GM19467 (cell line): ENCODE data around the gene COA1.
"Not testable (repeated sequence)": the region's sequence is repeated elsewhere in the genome, so short reads cannot be mapped to it uniquely, and the experiment has no call there.

Source experiments
- ATAC-seq: cut with Tn5 transposase; IDR thresholded peaks from one replicate; pipeline ENCODE4 v1.9.1; 2021; ENCODE audit warnings: mild to moderate bottlenecking, moderate library complexity; ENCODE audit not compliant: unreplicated experiment

COA1 gene

GRCh38 chr7:43634384-43634783 is 94.9 kb downstream of the COA1 start:
- ATAC-seq: no peak

GRCh38 chr7:43632746-43633145 is 96.6 kb downstream of the COA1 start:
- ATAC-seq: no peak

- ATAC-seq: no peak
These were observed 97.8 kb downstream of the COA1 start for GRCh38 chr7:43631559-43631958.

- ATAC-seq: no peak
These were observed 98.8 kb downstream of the COA1 start for GRCh38 chr7:43630482-43630881.

- no peak for ATAC-seq
These were observed 99.5 kb downstream of the COA1 start for GRCh38 chr7:43629857-43630256.

GRCh38 chr7:43628431-43628830 is 100.9 kb downstream of the COA1 start:
- ATAC-seq: no peak

GRCh38 chr7:43627798-43628197 is 101.5 kb downstream of the COA1 start:
- not testable (repeated sequence) for ATAC-seq

GRCh38 chr7:43626695-43627094 is 102.6 kb downstream of the COA1 start:
- no peak for ATAC-seq

- ATAC-seq: no peak
These were observed 103.3 kb downstream of the COA1 start for GRCh38 chr7:43625980-43626379.

GRCh38 chr7:43625453-43625852 is 103.9 kb downstream of the COA1 start:
- ATAC-seq: no peak

GRCh38 chr7:43624156-43624555 is 105.2 kb downstream of the COA1 start:
- no peak for ATAC-seq

- ATAC-seq: no peak
These were observed 107.4 kb downstream of the COA1 start for GRCh38 chr7:43621729-43622448.

- ATAC-seq: no peak
These were observed 109.9 kb downstream of the COA1 start for GRCh38 chr7:43619213-43620012.

GRCh38 chr7:43618073-43618472 is 111.2 kb downstream of the COA1 start:
- ATAC-seq: no peak

GRCh38 chr7:43616977-43617376 is 112.3 kb downstream of the COA1 start:
- ATAC-seq: no peak

GRCh38 chr7:43615558-43616145 is 113.7 kb downstream of the COA1 start:
- no peak for ATAC-seq

GRCh38 chr7:43612599-43613589 is 116.4 kb downstream of the COA1 start:
- ATAC-seq: no peak

GRCh38 chr7:43612128-43612527 is 117.2 kb downstream of the COA1 start:
- no peak for ATAC-seq

- no peak for ATAC-seq
These were observed 120.2 kb downstream of the COA1 start for GRCh38 chr7:43609097-43609496.

GRCh38 chr7:43604251-43604650 is 125.1 kb downstream of the COA1 start:
- ATAC-seq: no peak

- no peak for ATAC-seq
These were observed 127.1 kb downstream of the COA1 start for GRCh38 chr7:43602256-43602655.
